Cerebellar cortex (tissue), 1 donor: ENCODE results near the gene CCDC88C.
"Not testable (repeated sequence)": the region's sequence is repeated elsewhere in the genome, so short reads cannot be mapped to it uniquely, and the experiment has no call there.

Experiments
- DNase-seq: peaks from one replicate; pipeline ENCODE4 v3.0.0-alpha.2; 2015; ENCODE audit warnings: low spot score

Gene CCDC88C

DNA sequence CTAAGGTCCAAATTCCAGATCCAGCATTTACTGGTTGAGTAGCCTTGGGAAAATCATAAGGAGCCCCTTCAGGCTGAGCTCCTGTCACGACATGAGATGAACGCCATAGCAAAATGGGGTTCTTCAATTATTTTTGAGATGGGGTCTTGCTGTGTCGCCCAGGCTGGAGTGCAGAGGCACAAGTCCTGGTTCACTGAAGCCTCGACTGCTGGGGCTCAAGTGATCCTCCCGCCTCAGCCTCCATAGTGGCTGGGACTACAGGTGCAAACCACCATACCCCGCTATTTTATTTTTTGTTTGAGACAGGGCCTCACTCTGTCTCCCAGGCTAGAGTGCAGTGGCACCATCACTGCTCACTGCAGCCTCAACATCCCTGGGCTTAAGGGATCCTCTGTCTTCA is 147.4 kb downstream of the CCDC88C start:
- no peak for DNase-seq

DNA sequence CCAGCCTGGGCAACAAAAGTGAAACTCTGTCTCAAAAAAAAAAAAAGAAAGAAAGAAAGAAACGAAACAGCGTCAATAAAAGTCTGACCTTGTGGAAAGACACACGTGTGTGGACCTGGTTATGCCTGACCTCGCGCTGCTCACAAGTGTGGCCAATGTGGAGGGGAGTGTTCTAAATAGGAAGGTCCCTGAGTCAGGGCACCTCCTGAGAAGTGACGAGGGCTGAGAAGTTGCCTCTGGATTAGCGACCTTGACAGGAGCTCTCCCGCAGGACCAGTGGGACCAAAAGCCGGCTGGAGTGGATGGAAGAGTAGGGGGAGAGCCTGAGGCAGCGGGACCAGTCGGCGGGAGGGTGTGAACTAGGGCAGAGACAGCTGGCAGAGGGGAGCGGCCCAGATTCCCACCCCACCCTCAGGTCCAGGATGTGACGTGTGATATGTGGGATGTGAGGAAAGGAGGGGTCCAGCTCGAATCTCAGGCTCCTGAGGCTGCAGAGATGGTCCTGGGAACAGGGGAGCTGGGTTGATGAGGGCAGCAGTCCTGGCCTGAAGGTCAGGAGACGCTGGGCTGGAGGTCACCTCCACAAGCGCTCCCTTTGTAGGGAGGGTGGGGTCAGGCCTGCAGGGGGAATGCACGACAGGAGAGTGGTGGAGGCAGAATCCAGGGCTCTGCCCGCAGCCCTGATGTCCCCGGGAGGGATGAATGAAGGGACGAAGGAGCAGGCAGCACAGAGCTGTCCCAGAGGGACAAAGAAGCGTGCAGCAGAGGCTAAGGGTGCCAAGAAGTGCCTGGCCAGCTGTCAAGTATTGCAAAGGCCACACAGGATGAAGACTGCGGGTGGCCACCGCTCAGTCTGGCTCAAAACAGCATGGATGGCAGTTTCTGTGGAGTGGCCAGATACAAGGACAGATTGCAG is 148.3 kb downstream of the CCDC88C start:
- DNase-seq, result peak; percentile 72

DNA sequence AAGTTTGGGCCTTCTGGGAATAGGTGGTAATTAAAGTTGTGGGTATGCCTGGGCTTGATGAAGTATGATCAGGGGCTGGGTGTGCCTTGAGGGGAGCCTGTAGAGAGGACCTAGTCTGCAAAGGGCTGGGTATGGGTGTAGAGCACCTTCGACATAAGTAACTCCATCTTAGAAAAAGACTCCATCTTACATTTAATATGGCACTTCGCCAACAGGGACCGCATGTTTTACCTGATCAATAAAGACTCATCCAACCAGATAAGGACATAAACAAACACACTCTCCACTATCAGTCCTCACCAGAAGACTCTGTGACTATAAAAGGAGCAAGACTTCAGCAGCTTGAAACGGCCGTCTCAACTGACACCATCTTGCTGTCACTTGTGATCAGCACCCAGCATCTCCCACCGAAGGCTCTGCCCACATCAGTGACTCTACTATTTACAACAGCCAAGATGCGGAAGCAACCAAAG is 149.6 kb downstream of the CCDC88C start:
- DNase-seq, result no peak

DNA sequence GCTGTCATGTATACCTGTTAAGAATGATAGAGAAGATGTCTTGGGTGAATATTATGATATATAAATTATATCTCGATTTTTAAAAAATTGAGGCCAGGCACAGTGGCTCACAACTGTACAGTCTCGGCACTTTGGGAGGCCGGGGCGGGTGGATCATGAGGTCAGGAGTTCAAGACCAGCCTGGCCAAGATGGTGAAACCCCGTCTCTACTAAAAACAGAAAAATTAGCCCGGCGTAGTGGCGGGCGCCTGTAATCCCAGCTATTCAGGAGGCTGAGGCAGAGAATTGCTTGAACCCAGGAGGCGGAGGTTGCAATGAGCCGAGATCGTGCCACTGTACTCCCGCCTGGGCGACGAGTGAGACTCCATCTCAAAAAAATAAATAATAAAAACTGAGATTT is 151.3 kb downstream of the CCDC88C start:
- not testable (repeated sequence) for DNase-seq

DNA sequence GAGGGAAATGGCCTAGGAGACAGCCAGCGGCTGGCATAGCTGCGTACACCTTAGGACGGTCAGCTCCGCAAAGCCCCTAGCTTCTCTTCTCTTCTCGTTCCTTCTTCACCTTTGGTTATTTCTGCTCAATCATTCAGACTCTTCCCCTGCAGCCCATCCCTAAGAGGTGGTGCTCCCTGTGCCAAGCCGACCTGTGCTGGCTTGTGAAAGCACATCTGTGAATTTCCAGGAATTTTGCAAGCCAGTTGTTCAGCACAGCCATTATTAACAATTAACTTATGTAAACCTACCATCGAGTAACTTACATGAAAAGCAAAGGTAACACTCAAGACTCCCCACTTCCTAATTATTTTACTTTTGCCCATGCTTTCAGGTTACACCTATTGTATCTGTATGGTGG is 152.2 kb downstream of the CCDC88C start:
- no peak for DNase-seq

DNA sequence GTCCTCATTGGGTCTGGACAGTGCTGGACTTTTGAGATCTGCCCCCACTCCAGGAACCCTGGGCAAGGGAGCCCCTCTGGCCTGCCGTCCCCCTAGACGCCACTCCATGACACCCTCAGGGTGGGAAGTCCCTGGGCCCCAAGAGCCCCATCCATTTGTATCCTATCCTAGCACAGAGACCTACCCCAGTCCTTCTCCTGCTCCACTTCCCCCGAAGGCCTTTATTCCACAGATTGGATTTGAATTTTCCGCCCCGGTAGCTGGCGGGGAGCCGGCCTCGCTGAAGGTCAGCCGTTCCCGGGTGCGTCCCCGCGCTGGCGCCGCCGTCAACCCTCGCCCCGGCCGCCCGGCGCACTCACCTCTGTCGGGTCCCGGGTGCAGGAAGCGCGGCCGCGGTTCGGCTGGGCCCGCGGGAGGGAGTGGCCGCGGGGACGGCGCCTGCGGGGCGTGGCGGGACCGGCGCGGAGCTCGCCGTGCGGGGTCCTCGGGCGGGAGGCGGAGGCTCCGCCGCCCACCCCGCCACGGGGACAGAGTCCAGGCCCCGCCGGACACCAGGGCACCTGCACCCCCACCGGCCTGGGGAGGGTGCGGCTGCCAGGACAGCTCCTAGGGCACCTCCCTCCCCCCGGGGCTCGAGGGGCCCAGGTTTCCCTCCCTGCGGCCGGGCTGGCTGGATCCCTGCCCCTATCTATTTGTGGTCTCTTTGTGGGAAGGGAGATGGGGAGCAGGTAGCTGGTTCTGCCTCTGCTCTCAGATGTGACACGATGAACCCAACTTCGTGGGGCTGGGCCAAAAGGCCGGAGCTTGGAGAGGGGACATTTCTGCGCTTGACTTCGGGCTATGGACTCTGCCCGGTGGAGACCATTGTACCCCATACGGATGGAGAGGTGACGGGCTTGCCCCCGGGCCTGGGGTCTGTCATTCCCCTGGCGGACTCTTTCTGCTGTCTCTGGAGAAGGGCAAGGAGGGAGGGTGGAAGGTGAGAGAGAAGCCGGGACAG is 153.2 kb downstream of the CCDC88C start:
- DNase-seq, result no peak

DNA sequence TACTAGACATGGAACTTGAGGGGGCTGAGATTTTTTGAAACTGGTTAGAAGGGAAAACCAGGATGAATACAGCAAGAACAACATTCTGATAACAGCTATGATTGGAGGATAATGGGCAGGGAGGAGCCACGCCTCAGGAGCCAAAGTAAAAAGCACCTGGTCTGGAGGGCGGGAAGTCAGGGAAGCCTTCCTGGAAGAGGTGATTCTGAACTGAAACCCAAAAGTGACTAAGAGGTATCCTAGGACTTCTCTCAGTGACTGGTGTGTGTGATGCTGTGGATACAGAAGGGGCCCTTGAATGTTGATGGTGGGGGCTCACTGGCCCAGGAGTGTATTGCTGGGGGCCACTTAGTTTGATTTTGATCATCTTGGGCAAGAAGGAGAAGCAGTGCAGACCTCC is 154.3 kb downstream of the CCDC88C start:
- no peak for DNase-seq

DNA sequence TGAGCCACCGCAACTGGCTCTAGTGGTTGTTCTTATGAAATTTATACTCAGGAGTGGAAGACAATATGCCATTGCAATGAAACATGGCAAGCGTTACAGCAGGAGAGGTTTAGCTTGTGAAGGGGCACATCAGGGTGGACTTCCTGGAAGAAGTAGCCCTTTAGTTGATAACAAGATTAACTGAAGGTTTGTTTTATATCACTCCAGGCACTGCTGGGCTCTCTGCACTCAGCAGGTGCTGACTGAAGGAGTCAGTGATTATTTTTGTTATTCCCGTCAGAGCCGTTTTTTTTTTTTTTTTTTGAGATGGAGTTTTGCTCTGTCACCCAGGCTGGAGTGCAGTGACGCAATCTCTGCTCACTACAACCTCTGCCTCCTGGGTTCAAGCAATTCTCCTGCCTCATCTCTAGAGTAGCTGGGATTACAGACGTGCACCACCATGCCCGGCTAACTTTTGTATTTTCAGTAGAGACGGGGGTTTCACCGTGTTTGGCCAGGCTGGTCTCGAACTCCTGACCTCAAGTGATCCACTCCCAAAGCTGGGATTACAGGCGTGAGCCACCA is 155.6 kb downstream of the CCDC88C start:
- no peak for DNase-seq

DNA sequence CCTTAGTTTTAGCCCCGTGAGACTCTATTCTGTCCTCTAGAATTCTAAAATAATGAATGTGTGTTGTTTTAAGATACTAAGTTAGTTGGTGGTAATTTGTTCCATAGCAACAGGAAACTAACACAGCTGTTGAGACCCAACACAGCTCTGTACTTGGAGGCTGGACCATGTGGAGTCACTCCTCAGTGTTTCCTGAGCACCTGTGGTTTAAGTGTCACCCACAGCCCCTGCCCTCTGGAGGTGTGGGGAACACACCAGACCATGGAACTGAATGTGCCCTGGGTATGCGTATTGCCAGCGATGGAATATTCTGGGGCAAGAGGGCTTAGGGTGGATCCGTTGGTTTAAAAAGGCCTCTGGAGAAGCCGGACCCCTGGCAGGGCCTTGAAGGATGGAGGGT is 156.5 kb downstream of the CCDC88C start:
- DNase-seq, result no peak

DNA sequence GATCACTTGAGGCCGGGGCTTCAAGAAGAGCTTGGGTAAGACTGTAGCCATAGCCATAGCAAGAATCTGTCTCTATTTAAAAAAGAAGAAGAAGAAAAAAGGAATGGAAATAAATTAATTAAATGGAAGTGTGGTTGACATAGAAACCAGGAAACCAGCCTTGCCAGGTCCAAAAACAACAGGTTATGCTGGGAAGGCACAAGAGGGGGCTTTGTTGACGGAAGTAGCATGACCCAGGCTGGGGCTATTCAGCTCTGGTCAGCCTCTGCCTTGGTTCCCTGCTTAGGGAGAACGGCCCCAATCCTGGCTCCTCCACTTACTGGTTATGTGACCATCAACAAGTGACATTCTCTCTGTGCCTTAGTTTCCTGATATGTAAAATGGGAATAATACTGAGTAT is 158.7 kb downstream of the CCDC88C start:
- DNase-seq, result no peak

DNA sequence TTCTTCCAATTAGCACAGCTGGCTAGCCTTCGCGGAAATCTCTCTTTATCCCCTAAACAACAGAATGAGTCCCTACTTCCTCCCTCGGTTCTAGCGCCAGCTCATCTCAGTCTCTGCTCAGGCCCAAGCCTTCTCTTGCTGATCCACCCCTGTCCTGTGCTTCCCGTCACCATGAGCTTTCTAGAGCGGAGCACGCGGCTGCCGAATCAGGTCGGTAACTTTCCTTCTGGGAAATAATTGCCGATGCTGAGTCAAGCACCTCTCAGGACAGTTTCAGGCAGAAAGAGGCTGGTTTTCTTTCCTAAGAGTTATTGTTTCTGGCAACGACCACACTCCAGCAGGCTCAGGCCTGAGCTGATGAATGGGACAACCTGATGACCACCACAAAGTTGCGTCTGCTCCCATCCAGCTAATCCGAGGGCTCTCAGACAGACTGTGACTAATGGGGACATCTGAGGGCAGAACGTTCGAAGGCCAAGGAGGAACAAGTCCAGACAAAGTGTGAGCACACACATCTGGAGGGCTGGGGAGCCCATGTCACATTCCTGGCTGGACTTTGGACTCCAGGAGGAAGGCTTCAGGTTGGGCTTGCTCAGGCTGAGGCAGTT is 159.5 kb downstream of the CCDC88C start:
- DNase-seq, result no peak

DNA sequence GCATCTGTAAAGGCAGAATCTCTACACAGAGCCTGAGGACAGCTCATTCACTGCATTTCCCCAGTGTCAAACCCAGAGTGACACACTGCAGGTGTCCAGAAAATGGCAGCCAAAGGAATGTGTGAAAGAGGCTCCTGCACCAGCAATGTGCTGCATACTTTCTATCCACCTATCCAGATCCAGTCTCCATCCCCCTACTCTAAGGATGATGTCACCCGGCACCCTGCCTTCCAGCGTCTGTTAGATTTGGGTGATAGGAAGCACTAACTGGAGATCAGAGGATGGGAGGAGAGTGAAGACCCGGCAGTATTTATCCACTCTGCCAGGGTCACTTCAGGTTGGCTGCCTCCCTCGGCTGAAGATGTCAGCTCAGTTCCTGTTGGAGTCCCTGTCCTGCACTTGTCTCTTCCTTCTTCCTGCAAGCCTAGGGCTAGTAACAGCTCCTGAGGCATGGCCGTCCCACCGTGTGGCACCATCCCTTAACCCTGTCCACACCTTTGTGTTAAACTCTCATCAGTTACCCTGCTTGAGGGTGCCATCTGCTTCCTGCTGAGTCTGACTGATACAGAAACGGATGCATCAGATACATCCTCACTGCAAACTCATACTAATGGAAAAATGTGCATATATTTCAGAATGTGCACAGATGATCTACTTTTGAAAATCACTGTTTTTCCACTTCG is 160.2 kb downstream of the CCDC88C start:
- peak; percentile 63 for DNase-seq

DNA sequence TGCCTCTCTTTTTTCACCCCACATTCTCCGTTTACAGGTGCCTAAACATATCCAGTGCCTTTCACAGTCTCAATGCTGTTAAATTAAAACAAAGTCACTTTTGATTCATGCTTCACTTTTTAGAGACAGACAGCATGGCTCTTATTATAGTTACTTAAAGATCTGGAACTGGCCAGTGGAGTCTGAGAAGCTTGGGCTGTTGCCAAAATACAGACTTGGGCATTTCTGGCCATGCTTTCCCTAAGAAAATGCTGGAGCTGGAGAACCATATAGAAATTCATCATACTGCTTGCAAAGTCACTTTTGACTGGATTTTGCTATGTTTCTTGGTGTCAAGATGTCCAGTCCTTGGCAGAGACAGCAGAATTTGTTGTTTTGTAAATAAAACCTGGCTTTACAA is 161.0 kb downstream of the CCDC88C start:
- peak; percentile 61 for DNase-seq

DNA sequence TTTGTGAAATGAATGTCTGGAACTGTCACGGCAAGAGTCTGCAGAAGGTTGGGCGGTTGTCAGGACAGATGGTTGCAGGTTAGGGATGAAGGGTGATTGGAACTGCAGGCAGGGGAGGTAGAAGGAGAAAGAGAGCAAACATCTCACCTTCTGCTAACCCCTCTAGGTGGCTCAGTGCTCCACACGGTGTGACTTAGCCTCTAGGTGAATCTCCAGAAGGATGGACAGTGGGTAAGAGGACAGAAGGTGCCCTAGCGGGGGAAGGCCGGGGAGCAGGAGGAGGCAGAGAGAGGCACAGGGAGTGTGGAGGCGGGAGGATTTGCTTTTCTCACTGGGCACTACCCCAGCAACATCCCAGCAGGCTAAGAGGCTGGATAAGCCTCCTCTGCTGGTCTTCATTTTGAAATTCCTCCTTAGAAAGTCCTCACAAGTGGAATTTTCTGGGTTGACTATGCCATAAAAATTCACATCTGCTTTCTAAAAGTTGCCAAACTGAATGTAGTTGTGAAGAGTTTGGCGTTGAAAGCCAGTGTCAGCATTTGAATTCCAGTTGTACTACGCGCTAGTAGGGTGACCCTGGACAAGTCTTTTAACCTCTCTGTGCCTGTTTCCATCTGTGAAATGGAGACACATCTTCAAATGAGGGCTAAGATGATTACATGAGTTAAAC is 162.5 kb downstream of the CCDC88C start:
- peak; percentile 79 for DNase-seq

DNA sequence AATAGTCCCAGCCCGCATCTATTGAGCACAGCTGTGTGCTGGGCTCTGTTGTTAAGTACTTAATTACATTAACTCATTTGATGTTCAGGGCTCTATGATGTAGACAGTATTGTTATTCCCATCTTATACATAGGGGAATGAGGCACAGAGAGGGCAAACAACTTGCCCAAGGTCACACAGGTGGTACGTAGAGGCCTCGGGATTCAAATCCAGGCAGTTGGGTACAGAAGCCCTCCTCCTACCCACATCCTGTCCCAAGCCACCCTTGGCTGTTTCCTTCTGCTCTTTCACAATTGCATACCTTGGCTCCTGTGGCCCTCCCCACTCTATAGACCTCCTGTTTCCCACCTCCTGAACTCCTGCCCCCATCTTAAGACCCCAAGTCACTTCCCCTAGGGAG is 163.2 kb downstream of the CCDC88C start:
- DNase-seq, result no peak

DNA sequence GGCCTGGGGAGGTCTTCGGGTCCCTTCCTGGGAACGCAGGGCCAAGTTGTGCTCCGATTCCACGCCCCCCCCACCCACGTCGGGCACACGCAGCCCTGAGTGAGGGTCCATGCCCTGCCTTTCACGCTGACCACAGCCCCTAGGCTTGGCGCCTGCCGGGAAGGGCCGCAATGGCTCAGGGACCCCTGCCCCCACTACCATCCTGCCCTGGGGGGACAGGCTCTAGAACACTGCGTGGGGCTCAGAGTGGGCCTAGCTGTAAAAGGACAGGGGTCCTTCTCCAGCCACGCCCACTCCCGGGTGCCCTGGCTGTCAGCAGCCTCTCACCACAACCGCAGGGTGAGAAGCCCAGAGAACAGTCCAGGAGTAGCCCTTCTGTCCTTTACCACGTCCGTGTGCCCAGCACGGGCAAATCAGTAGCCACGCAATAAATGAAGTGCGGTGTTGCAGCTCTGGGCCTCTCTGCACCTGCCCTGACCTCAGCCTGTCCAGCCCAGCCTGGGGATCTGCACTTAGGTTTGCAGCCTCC is 163.8 kb downstream of the CCDC88C start:
- DNase-seq, result peak; percentile 48

DNA sequence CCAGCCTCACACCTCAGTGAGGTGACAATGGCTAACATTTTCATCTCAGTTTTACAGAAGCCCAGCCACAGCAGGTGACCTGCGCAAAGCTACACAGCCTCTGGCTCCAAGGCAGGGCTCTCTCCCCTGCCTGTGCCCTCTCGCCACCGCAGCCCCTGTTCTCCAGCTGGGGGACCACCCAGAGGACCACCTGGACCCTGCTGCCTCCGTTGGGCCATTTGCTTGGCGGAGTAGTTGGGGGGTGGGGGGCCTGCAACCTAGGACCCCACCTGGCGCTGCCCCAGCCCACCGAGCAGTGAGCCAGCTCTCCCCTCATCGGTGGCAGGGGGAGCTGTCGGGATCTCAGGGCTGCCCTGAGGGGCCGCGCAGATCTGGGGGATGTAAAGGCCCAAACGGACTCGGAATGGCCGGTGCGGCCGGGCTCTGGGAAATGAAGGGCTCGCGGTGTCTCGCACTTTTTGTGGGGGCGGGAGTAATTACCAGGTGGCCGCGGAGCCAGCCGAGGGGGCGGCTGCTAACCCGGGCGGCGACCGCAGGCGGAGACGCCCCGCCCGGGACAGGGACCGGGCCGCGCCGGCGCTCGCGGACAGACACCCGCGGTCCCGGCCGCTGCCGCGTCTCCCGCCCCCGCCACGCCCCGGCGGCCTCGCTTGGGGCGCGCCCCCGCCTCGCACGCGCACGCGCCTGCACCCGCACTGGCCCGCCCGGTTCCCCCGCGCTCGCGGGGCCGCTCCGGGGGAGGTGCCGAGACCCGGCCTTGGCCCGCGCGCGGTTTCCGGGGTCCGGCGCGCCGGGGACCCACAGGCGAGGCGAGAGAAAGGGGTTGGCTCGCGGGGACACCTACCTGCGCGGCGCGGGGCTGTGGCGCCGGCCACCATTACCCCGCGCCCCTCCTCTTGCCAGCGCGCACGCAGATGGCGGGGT is 164.5 kb downstream of the CCDC88C start:
- peak; percentile 28 for DNase-seq

DNA sequence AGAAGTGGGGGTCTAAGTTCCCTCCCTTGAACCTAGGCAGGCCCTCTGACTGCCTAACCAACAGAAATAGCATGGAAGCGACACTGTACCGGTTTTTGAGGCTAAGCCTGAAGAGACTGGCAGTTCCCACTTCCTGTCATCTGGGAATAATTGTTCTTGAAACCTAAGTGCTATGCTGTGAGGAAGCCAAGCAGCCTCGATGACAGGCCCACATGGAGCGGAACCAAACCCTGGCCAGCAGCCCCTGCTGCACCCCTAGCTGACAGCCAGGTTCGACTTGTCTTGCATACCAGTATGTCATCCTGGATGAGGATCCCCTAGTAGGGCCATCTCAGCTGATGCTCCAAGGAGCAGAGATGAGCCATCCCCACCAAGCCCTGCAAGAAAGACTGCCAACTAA is 166.7 kb downstream of the CCDC88C start:
- peak; percentile 52 for DNase-seq
